GM21529 (cell line): ENCODE measurements around the gene CFDP1.
"Not testable (repeated sequence)": the region's sequence is repeated elsewhere in the genome, so short reads cannot be mapped to it uniquely, and the experiment has no call there.

ENCODE experiments used
- ATAC-seq: cut with Tn5 transposase; IDR thresholded peaks from one replicate; pipeline ENCODE4 v1.9.1; 2021; ENCODE audit not compliant: unreplicated experiment

The CFDP1 gene

GRCh38 chr16:75298267-75298666 lies 135.0 kb downstream of the CFDP1 start:
- ATAC-seq = no peak

- no peak for ATAC-seq
These were observed 136.7 kb downstream of the CFDP1 start for GRCh38 chr16:75296606-75297005.

GRCh38 chr16:75294773-75295459 lies 138.4 kb downstream of the CFDP1 start:
- ATAC-seq = no peak

GRCh38 chr16:75293772-75294171 lies 139.5 kb downstream of the CFDP1 start:
- ATAC-seq = no peak

GRCh38 chr16:75293173-75293572 lies 140.1 kb downstream of the CFDP1 start:
- ATAC-seq = no peak

- ATAC-seq = no peak
These were observed 140.6 kb downstream of the CFDP1 start for GRCh38 chr16:75292691-75293090.

- no peak for ATAC-seq
These were observed 144.1 kb downstream of the CFDP1 start for GRCh38 chr16:75289189-75289588.

- peak; percentile 69 for ATAC-seq
These were observed 144.6 kb downstream of the CFDP1 start for GRCh38 chr16:75288596-75289120.

- no peak for ATAC-seq
These were observed 145.1 kb downstream of the CFDP1 start for GRCh38 chr16:75288181-75288580.

GRCh38 chr16:75287708-75288107 lies 145.6 kb downstream of the CFDP1 start:
- no peak for ATAC-seq

- ATAC-seq = no peak
These were observed 146.9 kb downstream of the CFDP1 start for GRCh38 chr16:75286389-75286788.

- no peak for ATAC-seq
These were observed 150.6 kb downstream of the CFDP1 start for GRCh38 chr16:75282466-75283281.

- no peak for ATAC-seq
These were observed 151.5 kb downstream of the CFDP1 start for GRCh38 chr16:75281826-75282225.

GRCh38 chr16:75281009-75281408 lies 152.3 kb downstream of the CFDP1 start:
- ATAC-seq = not testable (repeated sequence)

GRCh38 chr16:75280331-75280804 lies 152.9 kb downstream of the CFDP1 start:
- ATAC-seq = no peak

- no peak for ATAC-seq
These were observed 154.0 kb downstream of the CFDP1 start for GRCh38 chr16:75279305-75279704.

- ATAC-seq = no peak
These were observed 160.0 kb downstream of the CFDP1 start for GRCh38 chr16:75273054-75273925.

- ATAC-seq = not testable (repeated sequence)
These were observed 160.7 kb downstream of the CFDP1 start for GRCh38 chr16:75272629-75273028.

- peak; percentile 69 for ATAC-seq
These were observed 161.2 kb downstream of the CFDP1 start for GRCh38 chr16:75272097-75272551.

GRCh38 chr16:75271441-75272096 lies 161.7 kb downstream of the CFDP1 start:
- no peak for ATAC-seq
